OCI-LY3 (cell line): ENCODE results near the gene CTNNBIP1.
A peak's percentile ranks its signal among the peaks of the same experiment; 100 is the strongest.

Experiments used
- H2AFZ ChIP-seq: fragments of 200-600, 300-600 bp; shearing (Covaris generic); 2 replicates; pipeline ENCODE4 v1.6.0; 2014; ENCODE audit warnings: antibody characterized with exemption, low read depth, low read length
- H3K27ac ChIP-seq: fragments of 200-600, 300-600 bp; sonication (generic); 2 replicates; pipeline ENCODE4 v1.5.1; 2014; ENCODE audit warnings: mild to moderate bottlenecking, low read length, moderate library complexity, mixed read lengths
- H3K27me3 ChIP-seq: fragments of 200-600, 300-600 bp; sonication (generic); 2 replicates; pipeline ENCODE4 v1.6.1; 2014; ENCODE audit warnings: low read depth, low read length, mixed read lengths
- H3K36me3 ChIP-seq: fragments of 200-600, 300-600 bp; sonication (generic); replicated peaks from 2 replicates; pipeline ENCODE3; 2014; ENCODE audit warnings: low read depth, low read length, mixed read lengths
- H3K4me1 ChIP-seq: fragments of 300-600, 200-600 bp; sonication (generic); 2 replicates; pipeline ENCODE4 v1.6.1; 2014; ENCODE audit warnings: low read length, mixed read lengths
- H3K4me2 ChIP-seq: fragments of 200-600, 300-600 bp; sonication (generic); 2 replicates; pipeline ENCODE4 v1.6.1; 2014; ENCODE audit warnings: low read length, mixed read lengths
- H3K4me3 ChIP-seq: fragments of 300-600, 200-600 bp; sonication (generic); 2 replicates; pipeline ENCODE4 v1.5.1; 2014; ENCODE audit warnings: antibody characterized with exemption, mild to moderate bottlenecking, low read length, moderate library complexity
- H3K79me2 ChIP-seq: fragments of 300-600, 200-600 bp; shearing (Covaris generic); 2 replicates; pipeline ENCODE4 v1.6.1; 2014; ENCODE audit warnings: mild to moderate bottlenecking, low read length, mixed read lengths
- H3K9ac ChIP-seq: fragments of 300-600, 200-600 bp; shearing (Covaris generic); 2 replicates; pipeline ENCODE4 v1.6.0; 2014; ENCODE audit warnings: mild to moderate bottlenecking, low read length, moderate library complexity
- H3K9me3 ChIP-seq: fragments of 200-600, 300-600 bp; shearing (Covaris generic); 2 replicates; pipeline ENCODE4 v1.6.1; 2014; ENCODE audit warnings: low read length, mixed read lengths; ENCODE audit not compliant: insufficient read depth
- H4K20me1 ChIP-seq: fragments of 200-600, 300-600 bp; sonication (generic); 2 replicates; pipeline ENCODE4 v1.6.1; 2016; ENCODE audit warnings: low read length, mixed read lengths; ENCODE audit not compliant: insufficient read depth
- CTCF ChIP-seq: fragments of 200-600, 300-600 bp; sonication (generic); IDR thresholded peaks from 2 replicates; pipeline ENCODE4 v1.5.1; 2014; ENCODE audit warnings: antibody characterized with exemption, low read length, low read depth
- EZH2phosphoT487 ChIP-seq: fragments of 200-600 bp; shearing (Covaris generic); IDR thresholded peaks from 2 replicates; pipeline ENCODE4 v1.6.1; 2018; ENCODE audit warnings: antibody characterized with exemption, mixed run types, low read depth

Gene CTNNBIP1

DNA sequence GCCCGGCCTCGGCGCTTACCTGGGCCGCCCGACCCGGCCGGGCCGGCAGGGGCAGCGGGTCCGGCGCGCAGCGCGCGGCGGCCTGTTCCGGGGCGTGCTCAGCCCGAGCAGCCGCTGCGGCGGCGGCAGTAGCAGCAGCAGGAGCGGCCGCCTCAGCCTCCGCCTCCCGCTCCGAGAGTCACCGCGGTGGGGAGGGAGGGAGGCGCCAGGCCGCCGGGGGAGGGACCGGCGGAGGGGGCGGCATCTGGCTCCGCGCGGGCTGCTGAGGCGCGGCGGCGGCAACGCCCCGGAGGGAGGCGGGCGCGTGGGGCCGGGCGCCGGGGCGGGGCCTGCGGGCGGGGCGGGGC, at the start of gene CTNNBIP1:
Gene CTNNBIP1, minus strand, starts transcription at position 194 of the 347 bp plus-strand sequence. CDS start 38,205 bp downstream, outside the sequence.
- H3K4me1 ChIP-seq: peaks cover 8% of the 10 kb centered on the region
- H3K4me2 ChIP-seq: peak within 1 kb of the TSS; percentile 96
- no peak for TF ChIP-seq CTCF
- no peak for TF ChIP-seq EZH2phosphoT487
- no peaks in the 10 kb centered on the region for H3K27me3 ChIP-seq
- H3K36me3 ChIP-seq: no peaks in the 10 kb centered on the region
- no peaks in the 10 kb centered on the region for H3K79me2 ChIP-seq
- H3K9ac ChIP-seq: peak within 1 kb of the TSS; percentile 83
- H3K9me3 ChIP-seq: no peaks in the 10 kb centered on the region
- peak within 1 kb of the TSS; percentile 93 for H3K4me3 ChIP-seq
- H2AFZ ChIP-seq: peak within 1 kb of the TSS; percentile 100
- H4K20me1 ChIP-seq: no peaks in the 10 kb centered on the region
- peak within 1 kb of the TSS; percentile 86 for H3K27ac ChIP-seq

DNA sequence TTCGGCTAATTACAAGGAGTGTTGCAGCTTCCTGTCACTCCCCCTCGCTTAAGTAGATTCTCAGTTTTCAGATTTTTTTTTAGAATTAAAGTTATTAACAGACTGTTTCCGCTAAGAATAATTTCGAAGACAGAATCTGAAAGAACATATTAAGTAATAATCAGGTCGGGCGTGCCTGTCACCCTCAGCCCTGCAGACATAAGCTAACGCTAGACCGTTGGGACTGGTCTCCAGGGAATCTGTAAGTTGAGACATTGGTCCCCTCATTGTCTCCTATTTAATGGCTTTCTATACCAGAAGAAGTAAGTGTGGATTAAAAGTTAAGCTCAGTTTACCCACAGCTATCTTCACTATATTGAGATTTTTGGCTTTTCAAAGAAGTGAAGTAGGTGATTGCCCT, 47.7 kb upstream of the CTNNBIP1 start:
- Histone ChIP-seq H3K79me2 (no peaks in the 10 kb centered on the region), H4K20me1 (no peaks in the 10 kb centered on the region), H3K4me1 (peaks cover 10% of the 10 kb centered on the region), H3K9ac (no peak overlapping the region), H2AFZ (no peak overlapping the region), H3K27me3 (no peaks in the 10 kb centered on the region), H3K4me3 (no peak overlapping the region), H3K9me3 (no peaks in the 10 kb centered on the region), H3K4me2 (no peak overlapping the region), H3K27ac (no peak overlapping the region), H3K36me3 (no peaks in the 10 kb centered on the region)
- TF ChIP-seq CTCF: no peak
- no peak for TF ChIP-seq EZH2phosphoT487

DNA sequence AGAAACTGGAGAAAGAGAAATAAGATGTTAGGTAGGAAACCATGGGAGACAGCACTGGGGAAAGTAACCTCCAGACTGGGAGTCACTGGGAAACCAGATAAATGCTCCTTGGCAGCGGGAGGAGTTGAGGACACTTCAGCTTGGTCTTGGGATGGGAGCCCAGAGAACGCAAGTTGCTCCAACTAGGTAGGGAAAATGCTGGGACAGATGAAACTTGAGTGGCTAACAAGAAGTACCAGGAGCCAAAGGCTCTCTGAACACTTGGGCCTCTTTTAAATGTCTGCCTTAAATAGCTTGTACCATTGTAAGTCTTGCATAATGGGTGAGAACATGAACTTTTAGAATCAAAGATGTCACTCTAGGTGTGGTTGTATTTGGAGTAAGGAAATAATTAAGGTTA, 36.2 kb upstream of the CTNNBIP1 start:
- Histone ChIP-seq H3K4me2 (no peak overlapping the region), H3K36me3 (no peaks in the 10 kb centered on the region), H4K20me1 (no peaks in the 10 kb centered on the region), H3K4me3 (no peak overlapping the region), H2AFZ (no peak overlapping the region), H3K79me2 (peaks cover 10% of the 10 kb centered on the region), H3K27me3 (no peaks in the 10 kb centered on the region), H3K9me3 (no peaks in the 10 kb centered on the region), H3K9ac (no peak overlapping the region), H3K27ac (no peak overlapping the region), H3K4me1 (peaks cover 18% of the 10 kb centered on the region)
- no peak for TF ChIP-seq EZH2phosphoT487
- no peak for TF ChIP-seq CTCF

- no peaks in the 10 kb centered on the region for H3K9me3 ChIP-seq
- H3K36me3 ChIP-seq: no peaks in the 10 kb centered on the region
- peak within 1 kb of the TSS; percentile 95 for H3K4me3 ChIP-seq
- no peaks in the 10 kb centered on the region for H3K4me1 ChIP-seq
- H3K9ac ChIP-seq: peak within 1 kb of the TSS; percentile 99
- TF ChIP-seq CTCF (no peak), EZH2phosphoT487 (no peak)
- peak within 1 kb of the TSS; percentile 96 for H2AFZ ChIP-seq
- H3K79me2 ChIP-seq: peaks cover 10% of the 10 kb centered on the region
- peak within 1 kb of the TSS; percentile 92 for H3K4me2 ChIP-seq
- H3K27ac ChIP-seq: peak within 1 kb of the TSS; percentile 78
- H3K27me3 ChIP-seq: no peaks in the 10 kb centered on the region
- no peaks in the 10 kb centered on the region for H4K20me1 ChIP-seq
These were observed 33.1 kb upstream of the CTNNBIP1 start, which contains the start of the genes LZIC and NMNAT1 for GRCh38 chr1:9942939-9943788. Gene LZIC (minus strand): TSS chr1:9943391. CDS start chr1:9936619, 6,772 bp downstream. Gene NMNAT1 (plus strand): TSS chr1:9943475. CDS start chr1:9972074, 28,599 bp downstream.
